K562 (cell line): ENCODE measurements around the gene OR56B4.

Source experiments
- CREM ChIP-seq: IDR thresholded peaks from 2 replicates; pipeline ENCODE4 v1.6.1; 2014; ENCODE audit warnings: antibody characterized with exemption, low read depth
- HLTF ChIP-seq: fragments of 450-650 bp; IDR thresholded peaks from 2 replicates; pipeline ENCODE4 v1.6.1; 2016
- HNRNPUL1 ChIP-seq: fragments of 200-400 bp; formaldehyde crosslinking; IDR thresholded peaks from 2 replicates; pipeline ENCODE4 v1.6.1; 2017; ENCODE audit warnings: low read length
- POLR2AphosphoS5 ChIP-seq: IDR thresholded peaks from 2 replicates; pipeline ENCODE4 v1.6.1; 2011; ENCODE audit warnings: mild to moderate bottlenecking, low read depth, low read length, moderate library complexity; ENCODE audit not compliant: control insufficient read depth, insufficient read depth
- TCFL5 ChIP-seq: fragments of 250-450 bp; sonication (Bioruptor Pico); conservative IDR thresholded peaks from 2 replicates; pipeline ENCODE4 v1.6.1; 2021; ENCODE audit warnings: mild to moderate bottlenecking, moderate library complexity, matching md5 sums
- U2AF2 ChIP-seq: fragments of 200-400 bp; formaldehyde crosslinking; optimal IDR thresholded peaks from 2 replicates; pipeline ENCODE3; 2017; ENCODE audit warnings: low read depth, mild to moderate bottlenecking, low read length
- ZNF316 ChIP-seq: fragments of 450-650 bp; IDR thresholded peaks from 2 replicates; pipeline ENCODE4 v1.6.1; 2016
- ZNF57 ChIP-seq: fragments of 450-650 bp; formaldehyde crosslinking; IDR thresholded peaks from 2 replicates; pipeline ENCODE4 v1.4.0; 2020; ENCODE audit warnings: mild to moderate bottlenecking, moderate library complexity
- TF ChIP-seq, protein P1 (sequence below), 3 experiments: IDR thresholded peaks in 2 of 3; conservative IDR thresholded peaks in 1 of 3; 2 replicates each; pipeline ENCODE4 v1.5.1; 2011 to 2012; ENCODE audit warnings: low read length in 3 of 3, mild to moderate bottlenecking in 3 of 3, control low read depth in 2 of 3, improper control_type of control experiment in 1 of 3, inconsistent platforms in 1 of 3, low read depth in 1 of 3, mixed read lengths in 1 of 3, moderate library complexity in 1 of 3; ENCODE audit not compliant: insufficient read depth in 2 of 3
- TF ChIP-seq, protein P2 (sequence below): sonication (generic); formaldehyde crosslinking; IDR thresholded peaks from 2 replicates; pipeline ENCODE4 v1.8.0; 2022; ENCODE audit warnings: missing genetic modification reagents, mild to moderate bottlenecking, borderline replicate concordance

DNA sequence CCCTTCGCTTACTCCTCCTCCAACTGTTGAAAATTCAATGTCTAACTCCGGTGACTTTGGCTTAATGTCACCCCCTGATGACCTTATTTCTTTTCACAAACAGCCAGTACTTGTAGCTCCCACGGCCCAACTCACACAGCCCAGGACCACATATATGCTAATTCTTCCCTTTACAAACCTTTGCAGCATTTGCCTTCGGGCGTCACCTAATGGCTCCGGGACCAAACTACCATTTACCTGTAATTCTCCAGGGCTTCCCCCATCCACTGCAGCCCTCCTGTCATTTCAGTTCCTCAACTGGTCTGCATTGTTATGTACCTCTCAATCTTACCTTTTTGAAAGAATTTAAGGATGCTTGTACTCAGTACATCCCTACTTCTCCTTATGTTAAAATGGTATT, 29.8 kb upstream of the OR56B4 start:
- TF ChIP-seq CREM (no peak), POLR2AphosphoS5 (no peak), U2AF2 (no peak), HNRNPUL1 (no peak), ZNF57 (CRISPR knock-in tag) (no peak), ZNF316 (no peak), TCFL5 (CRISPR knock-in tag) (no peak), HLTF (no peak)
- TF ChIP-seq, protein P1, sequence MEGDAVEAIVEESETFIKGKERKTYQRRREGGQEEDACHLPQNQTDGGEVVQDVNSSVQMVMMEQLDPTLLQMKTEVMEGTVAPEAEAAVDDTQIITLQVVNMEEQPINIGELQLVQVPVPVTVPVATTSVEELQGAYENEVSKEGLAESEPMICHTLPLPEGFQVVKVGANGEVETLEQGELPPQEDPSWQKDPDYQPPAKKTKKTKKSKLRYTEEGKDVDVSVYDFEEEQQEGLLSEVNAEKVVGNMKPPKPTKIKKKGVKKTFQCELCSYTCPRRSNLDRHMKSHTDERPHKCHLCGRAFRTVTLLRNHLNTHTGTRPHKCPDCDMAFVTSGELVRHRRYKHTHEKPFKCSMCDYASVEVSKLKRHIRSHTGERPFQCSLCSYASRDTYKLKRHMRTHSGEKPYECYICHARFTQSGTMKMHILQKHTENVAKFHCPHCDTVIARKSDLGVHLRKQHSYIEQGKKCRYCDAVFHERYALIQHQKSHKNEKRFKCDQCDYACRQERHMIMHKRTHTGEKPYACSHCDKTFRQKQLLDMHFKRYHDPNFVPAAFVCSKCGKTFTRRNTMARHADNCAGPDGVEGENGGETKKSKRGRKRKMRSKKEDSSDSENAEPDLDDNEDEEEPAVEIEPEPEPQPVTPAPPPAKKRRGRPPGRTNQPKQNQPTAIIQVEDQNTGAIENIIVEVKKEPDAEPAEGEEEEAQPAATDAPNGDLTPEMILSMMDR (IDR thresholded peaks at IDR 0.05 in 2 of 3, conservative IDR thresholded peaks at IDR 0.05 in 1 of 3; ENCODE audit: insufficient read depth in 2 of 3, low read depth in 1 of 3, low read length in 3 of 3): 0 out of 6 replicates have a peak, but pooled peaks of 1 of the 3 experiments have one; percentile 5
- TF ChIP-seq, protein P2, sequence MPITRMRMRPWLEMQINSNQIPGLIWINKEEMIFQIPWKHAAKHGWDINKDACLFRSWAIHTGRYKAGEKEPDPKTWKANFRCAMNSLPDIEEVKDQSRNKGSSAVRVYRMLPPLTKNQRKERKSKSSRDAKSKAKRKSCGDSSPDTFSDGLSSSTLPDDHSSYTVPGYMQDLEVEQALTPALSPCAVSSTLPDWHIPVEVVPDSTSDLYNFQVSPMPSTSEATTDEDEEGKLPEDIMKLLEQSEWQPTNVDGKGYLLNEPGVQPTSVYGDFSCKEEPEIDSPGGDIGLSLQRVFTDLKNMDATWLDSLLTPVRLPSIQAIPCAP (CRISPR knock-in tag): no peak
